Spleen (tissue), 11 donors: ENCODE results near the gene METTL26. TPM values are rescaled to one million over a fixed set of nuclear protein-coding genes. Genes with fewer than 3 reads are reported as not detected.

Experiments used
- DNase-seq: peaks from one replicate; pipeline ENCODE4 v3.0.0-alpha.2; 2020
- H3K27ac ChIP-seq, 8 donors: fragments of 200-600 bp; sonication (generic) in 7 of 8; 1 replicate in 4 of 8; 2 replicates in 4 of 8; pipeline versions ENCODE4 v1.5.0 to v1.8.0; 2016 to 2021; ENCODE audit warnings: inconsistent platforms in 4 of 8, mild to moderate bottlenecking in 4 of 8, moderate library complexity in 1 of 8
- H3K27me3 ChIP-seq, 7 donors: fragments of 200-600 bp; sonication (generic) in 6 of 7; replicated peaks in 1 of 7; 1 replicate in 4 of 7; 2 replicates in 3 of 7; pipeline versions ENCODE4 v1.5.0 to v1.8.0; 2016 to 2021; ENCODE audit warnings: inconsistent platforms in 3 of 7, mild to moderate bottlenecking in 1 of 7
- H3K36me3 ChIP-seq, 6 donors: fragments of 200-600 bp; sonication (generic) in 5 of 6; 1 replicate in 4 of 6; 2 replicates in 2 of 6; pipeline versions ENCODE4 v1.5.0 to v1.8.0; 2016 to 2021; ENCODE audit warnings: inconsistent platforms in 2 of 6
- H3K4me1 ChIP-seq, 6 donors: fragments of 200-600 bp; sonication (generic) in 5 of 6; 1 replicate in 3 of 6; 2 replicates in 3 of 6; pipeline versions ENCODE4 v1.5.0 to v1.8.0; 2016 to 2021; ENCODE audit warnings: inconsistent platforms in 3 of 6
- H3K4me3 ChIP-seq, 8 donors: fragments of 200-600 bp; sonication (generic) in 7 of 8; 1 replicate in 4 of 8; 2 replicates in 4 of 8; pipeline versions ENCODE4 v1.5.0 to v1.8.0; 2016 to 2021; ENCODE audit warnings: inconsistent platforms in 4 of 8, mild to moderate bottlenecking in 4 of 8, moderate library complexity in 2 of 8
- H3K9me3 ChIP-seq, 8 donors: fragments of 200-600 bp; sonication (generic) in 7 of 8; 1 replicate in 4 of 8; 2 replicates in 4 of 8; pipeline versions ENCODE4 v1.5.0 to v1.8.0; 2016 to 2021; ENCODE audit warnings: inconsistent platforms in 4 of 8
- CTCF ChIP-seq, 11 experiments: fragments of 200-600 bp in 7 of 11; fragments of 450-650 bp in 4 of 11; sonication (generic) in 4 of 11; IDR thresholded peaks in 8 of 11; conservative IDR thresholded peaks in 3 of 11; 1 replicate in 7 of 11; 2 replicates in 4 of 11; pipeline versions ENCODE4 v1.4.0 to v1.8.0; 2016 to 2021; ENCODE audit warnings: antibody characterized with exemption in 11 of 11, inconsistent platforms in 4 of 11, mild to moderate bottlenecking in 1 of 11
- POLR2A ChIP-seq, 3 donors: fragments of 450-650 bp; IDR thresholded peaks; one replicate each; pipeline ENCODE4 v1.5.1; 2017; ENCODE audit warnings: antibody characterized with exemption in 3 of 3, mild to moderate bottlenecking in 1 of 3
- POLR2AphosphoS5 ChIP-seq, 3 donors: sonication (generic); formaldehyde crosslinking; IDR thresholded peaks; one replicate each; pipeline ENCODE4 v1.5.1; 2017; ENCODE audit warnings: antibody characterized with exemption in 3 of 3
- WGBS, 5 donors: extraction: QIAGEN DNeasy Blood & Tissue Kit in 3 of 5; methylation state at CpG; one replicate each; pipeline versions ENCODE4 v1.1.5 to v1.1.7; 2013 to 2018; 5-methylcytosine and 5-hydroxymethylcytosine counted together
- intact Hi-C: fragments of 100-400 bp; cut with DNase I; formaldehyde crosslinking; loops from one replicate; pipeline ENCODE4 v1.15.0; 2023; ENCODE audit warnings: low total_unique reads
- polyA plus RNA-seq, 3 donors: library from polyadenylated mRNA; stranded (reverse); fragments of 200-250 nt; gene quantifications; one replicate each; pipeline ENCODE4 v1.2.1, GENCODE V29; 2013
- total RNA-seq, 7 donors: library from RNA; depleted of rRNA in 3 of 7; stranded (reverse); fragments of >200 nt in 3 of 7; fragmentation: NEBNext Ultra II Directional in 4 of 7; extraction: Animal tissue kit (Norgen Biotek cat#: 25700) in 4 of 7; gene quantifications; one replicate each; pipeline versions ENCODE4 v1.1.0 to v1.2.1, GENCODE V29; 2016 to 2021
- donor health status: healthy with polysubstance abuse.
- donor health status: DM: no; HTN: no; CAD: no; lungs with moderate emphysema.
- donor health status: DM: no; HTN: no; CAD: no.
- donor health status: Bipolar disorder and iron deficiency.
- donor health status: healthy.
- donor health status: DM: no; HTN: no; CAD: no.
- donor health status: DM: yes; HTN: yes; CAD: no.

The METTL26 gene
- total and polyA plus RNA-seq, 10 donors: 39.6 to 165 (median 59.4) TPM

- peaks cover 30 to 83% (median 70%) of the 10 kb centered on the region in 6 donors for H3K4me1 ChIP-seq
- H3K27me3 ChIP-seq: peaks cover 0 to 20% (median 10%) of the 10 kb centered on the region in 7 donors
- 47 to 90% (median 52%) methylated on average over 26 to 44 of the region's 44 CpGs for WGBS, 5 donors
- TF ChIP-seq CTCF (IDR thresholded peaks at IDR 0.05 in 8 of 11, conservative IDR thresholded peaks at IDR 0.05 in 3 of 11): no peak
- TF ChIP-seq POLR2AphosphoS5 (IDR thresholded peaks at IDR 0.05): peak in 2 of 3 donors; percentile 31 to 66
- no peak for TF ChIP-seq POLR2A (IDR thresholded peaks at IDR 0.05)
- H3K36me3 ChIP-seq: peaks cover 0 to 35% (median 19%) of the 10 kb centered on the region in 6 donors
- peak overlapping the region; percentile 65 to 93 (median 76) for H3K4me3 ChIP-seq
- no peaks in the 10 kb centered on the region for H3K9me3 ChIP-seq
- H3K27ac ChIP-seq: peak overlapping the region; percentile 64 to 97 (median 92)
- DNase-seq: peak; percentile 82
- intact Hi-C loops: no loop called here
Observed at GRCh38 chr16:680967-681745, 45.1 kb upstream of the METTL26 start.

DNA sequence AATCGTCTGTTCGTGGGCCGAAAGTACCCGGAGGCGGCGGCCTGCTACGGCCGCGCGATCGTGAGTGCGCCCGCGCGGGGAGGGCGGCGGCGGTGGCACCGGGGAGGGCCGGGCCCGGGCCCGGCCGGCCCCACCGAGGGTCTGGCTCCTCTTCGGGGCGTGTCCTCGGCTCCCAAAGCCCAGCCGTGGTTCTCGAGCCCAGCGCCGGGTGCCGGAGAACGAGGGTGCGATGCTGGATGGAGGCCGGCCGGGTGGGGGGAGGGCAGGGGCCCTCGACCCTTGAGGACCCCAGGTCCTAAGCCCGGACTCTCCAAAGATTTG is 44.5 kb upstream of the METTL26 start:
- intact Hi-C loops: no loop called here
- peaks cover 34 to 83% (median 69%) of the 10 kb centered on the region in 6 donors for H3K4me1 ChIP-seq

GRCh38 chr16:679814-680624 is 43.9 kb upstream of the METTL26 start, which contains the start of gene STUB1:
Gene STUB1 (plus strand): TSS chr16:680410. CDS start chr16:680526, 116 bp downstream.
- Histone ChIP-seq H3K27me3 (peaks cover 0 to 31% (median 15%) of the 10 kb centered on the region in 7 donors), H3K4me1 (peaks cover 34 to 83% (median 69%) of the 10 kb centered on the region in 6 donors), H3K27ac (peak within 1 kb of the TSS; percentile 64 to 97 (median 92)), H3K4me3 (peak within 1 kb of the TSS; percentile 65 to 93 (median 76)), H3K9me3 (no peaks in the 10 kb centered on the region), H3K36me3 (peaks cover 0 to 24% (median 17%) of the 10 kb centered on the region in 6 donors)
- intact Hi-C loops: no loop called here
- 0 to 2% (median 2%) methylated on average over 29 to 91 of the region's 91 CpGs for WGBS, 5 donors
- DNase-seq: peak; percentile 96
- TF ChIP-seq POLR2A (IDR thresholded peaks at IDR 0.05) (peak in 2 of 3 donors; percentile 24 to 40), POLR2AphosphoS5 (IDR thresholded peaks at IDR 0.05) (peak; percentile 79 to 87 (median 80)), CTCF (IDR thresholded peaks at IDR 0.05 in 8 of 11, conservative IDR thresholded peaks at IDR 0.05 in 3 of 11) (no peak)

More for the DNA sequence above, 44.5 kb upstream of the METTL26 start:
- Histone ChIP-seq H3K4me3 (peak overlapping the region; percentile 65 to 93 (median 76)), H3K27me3 (peaks cover 0 to 26% (median 10%) of the 10 kb centered on the region in 7 donors), H3K36me3 (peaks cover 0 to 30% (median 17%) of the 10 kb centered on the region in 6 donors), H3K27ac (peak overlapping the region; percentile 64 to 97 (median 92)), H3K9me3 (no peaks in the 10 kb centered on the region)
- WGBS, 5 donors: 0 to 1% (median 0%) methylated on average over 5 to 38 of the region's 38 CpGs
- no peak for TF ChIP-seq POLR2AphosphoS5 (IDR thresholded peaks at IDR 0.05)
- no peak for TF ChIP-seq POLR2A (IDR thresholded peaks at IDR 0.05)
- no peak for TF ChIP-seq CTCF (IDR thresholded peaks at IDR 0.05 in 8 of 11, conservative IDR thresholded peaks at IDR 0.05 in 3 of 11)
- DNase-seq: no peak
